ENCODE results near the gene MBOAT7. TPM values are rescaled to one million over a fixed set of nuclear protein-coding genes. Genes with fewer than 3 reads are reported as not detected.
A peak's percentile ranks its signal among the peaks of the same experiment; 100 is the strongest.
"Not testable (repeated sequence)": the region's sequence is repeated elsewhere in the genome, so short reads cannot be mapped to it uniquely, and the experiment has no call there.

Gene MBOAT7
- total and polyA plus RNA-seq, 8 donors, result 18.8 to 47.2 (median 30.1) TPM

GRCh38 chr19:54173951-54174834, 15.2 kb downstream of the MBOAT7 start:
- no peak for FAIRE-seq

GRCh38 chr19:54173359-54173699, 16.1 kb downstream of the MBOAT7 start:
- 34 to 36% methylated on average over 15 of the region's 15 CpGs for WGBS, 2 donors
- no peak for DNase-seq
- peak overlapping the region in 2 of 4 donors; percentile 65 to 67 for H3K4me3 ChIP-seq
- H3K9me3 ChIP-seq, result no peaks in the 10 kb centered on the region
- no peak for TF ChIP-seq CTCF (IDR thresholded peaks at IDR 0.05)
- ATAC-seq, result no peak
- peak overlapping the region; percentile 79 to 91 (median 86) for H3K27ac ChIP-seq
- peaks cover 0 to 3% (median 0%) of the 10 kb centered on the region in 3 donors for H3K4me1 ChIP-seq
- no peak for FAIRE-seq
- no peaks in the 10 kb centered on the region for H3K27me3 ChIP-seq
- H3K36me3 ChIP-seq, result no peaks in the 10 kb centered on the region
- intact Hi-C loops (cut with DNase I), result loop anchor here in 1 of 3 donors (10.0 kb wide), 1 partner anchor 61 kb away; no protein-coding TSS in a partner anchor

More at GRCh38 chr19:54173951-54174834, 15.2 kb downstream of the MBOAT7 start:
- H3K9me3 ChIP-seq, result no peaks in the 10 kb centered on the region
- no peak overlapping the region for H3K27ac ChIP-seq
- WGBS, 2 donors, result 85 to 87% methylated on average over 24 to 25 of the region's 25 CpGs
- no peaks in the 10 kb centered on the region for H3K27me3 ChIP-seq
- intact Hi-C loops (cut with DNase I), result loop anchor here in 1 of 3 donors (10.0 kb wide), 1 partner anchor 61 kb away; no protein-coding TSS in a partner anchor
- DNase-seq (peak in 2 of 6 donors; percentile 49 to 76), ATAC-seq (no peak)
- H3K4me3 ChIP-seq, result no peak overlapping the region
- no peak for TF ChIP-seq CTCF (IDR thresholded peaks at IDR 0.05)
- H3K36me3 ChIP-seq, result no peaks in the 10 kb centered on the region
- peaks cover 0 to 3% (median 0%) of the 10 kb centered on the region in 3 donors for H3K4me1 ChIP-seq

GRCh38 chr19:54172471-54173358, 16.7 kb downstream of the MBOAT7 start, which contains the start of gene TMC4:
TSS of gene TMC4 (minus strand) at chr19:54173160. CDS start at chr19:54173117, 43 bp downstream.
- 1 to 3% methylated on average over 13 of the region's 13 CpGs for WGBS, 2 donors
- peak within 1 kb of the TSS; percentile 79 to 91 (median 86) for H3K27ac ChIP-seq
- intact Hi-C loops (cut with DNase I), result loop anchor here in 1 of 3 donors (10.0 kb wide), 1 partner anchor 62 kb away; no protein-coding TSS in a partner anchor
- ATAC-seq, result peak; percentile 96 to 97 (median 97)
- TF ChIP-seq CTCF (IDR thresholded peaks at IDR 0.05), result peak; percentile 57 to 84 (median 64)
- H3K9me3 ChIP-seq, result no peaks in the 10 kb centered on the region
- H3K36me3 ChIP-seq, result no peaks in the 10 kb centered on the region
- peak within 1 kb of the TSS; percentile 35 to 67 (median 55) for H3K4me3 ChIP-seq
- H3K27me3 ChIP-seq, result no peaks in the 10 kb centered on the region
- FAIRE-seq, result no peak
- peak; percentile 83 to 96 (median 90) for DNase-seq
- peaks cover 0 to 3% (median 0%) of the 10 kb centered on the region in 3 donors for H3K4me1 ChIP-seq

- intact Hi-C loops (cut with DNase I), result loop anchor here in 2 of 3 donors (2.0 to 10.0 kb wide), 2 partner anchors 59 to 63 kb away; no protein-coding TSS in a partner anchor
- not testable (repeated sequence) for H3K9me3 ChIP-seq, H3K36me3 ChIP-seq, H3K27ac ChIP-seq, H3K4me1 ChIP-seq, ATAC-seq, FAIRE-seq, H3K27me3 ChIP-seq
- DNase-seq, result peak in 2 of 6 donors; percentile 49 to 76
- peak overlapping the region in 2 of 4 donors; percentile 65 to 67 for H3K4me3 ChIP-seq
- 49 to 61% methylated on average over 11 to 19 of the region's 23 CpGs for WGBS, 2 donors
These were observed 17.5 kb downstream of the MBOAT7 start for GRCh38 chr19:54171736-54172431.

All from pancreas (tissue), 10 donors.